Retina (tissue), 1 donor: Measurements from ENCODE around the gene DDX46.
"Not testable (repeated sequence)": the region's sequence is repeated elsewhere in the genome, so short reads cannot be mapped to it uniquely, and the experiment has no call there.

Experiments used
- DNase-seq: peaks from one replicate; pipeline ENCODE4 v3.0.0-alpha.2; 2016

The DDX46 gene

DNA sequence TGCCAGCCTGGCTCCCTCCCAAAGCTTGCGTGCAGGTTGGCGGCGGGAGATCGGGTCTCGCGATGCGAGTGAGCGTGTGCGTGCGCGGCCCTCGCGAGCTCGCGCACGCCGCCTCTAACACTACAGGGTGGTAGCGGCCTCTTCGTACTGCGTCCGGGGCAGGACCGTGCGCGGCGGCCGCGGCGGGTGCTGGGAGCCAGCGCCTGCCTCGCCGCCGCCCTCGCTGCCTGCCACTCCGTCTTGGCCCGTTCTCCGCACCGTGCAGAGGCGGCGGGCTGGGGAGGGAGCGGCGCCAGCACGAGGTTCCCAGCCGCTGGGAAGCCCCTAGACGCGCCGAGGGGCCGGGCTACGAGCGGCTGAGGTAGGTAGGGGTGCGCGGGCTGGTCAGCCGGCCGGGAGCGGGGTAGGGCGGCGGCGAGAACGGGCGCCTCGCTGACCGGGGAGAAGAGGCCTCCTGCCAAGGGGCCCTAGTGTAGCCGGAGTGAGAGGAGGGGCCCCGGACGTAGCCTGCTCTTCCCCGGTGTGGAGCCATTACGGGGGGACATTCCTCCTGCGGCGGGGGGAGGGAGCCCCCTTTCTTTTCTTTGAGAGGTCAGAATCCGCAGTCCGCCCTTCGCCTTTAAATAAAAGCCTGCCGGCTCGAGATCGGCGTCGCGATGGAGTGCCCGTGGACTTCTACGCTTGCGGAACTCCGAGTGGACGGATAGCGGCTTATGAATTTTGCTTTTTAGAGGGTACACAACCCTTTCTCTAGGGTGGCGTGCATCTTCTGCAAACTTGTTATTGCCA, 87.5 kb downstream of the DDX46 start, which contains the start of gene C5orf24:
C5orf24 (plus strand) TSS at position 117 of the 789 bp plus-strand sequence. CDS start 8,933 bp downstream, outside the sequence.
- DNase-seq: peak; percentile 97

DNA sequence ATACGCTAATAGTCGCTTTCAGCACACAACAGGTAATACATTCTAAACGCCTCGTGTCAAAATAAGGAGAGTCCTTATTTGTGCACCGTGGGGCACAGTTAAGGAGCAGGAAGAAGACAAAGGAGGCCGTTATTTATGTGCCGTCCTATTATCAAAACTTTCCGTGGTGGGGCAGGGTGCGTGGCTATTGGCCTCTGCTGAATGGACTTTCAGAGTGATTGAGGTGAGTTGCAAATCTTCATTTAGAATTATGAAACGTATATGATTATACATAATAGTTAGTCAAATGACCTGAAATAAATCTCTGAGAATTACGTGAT, 88.0 kb downstream of the DDX46 start:
- no peak for DNase-seq

DNA sequence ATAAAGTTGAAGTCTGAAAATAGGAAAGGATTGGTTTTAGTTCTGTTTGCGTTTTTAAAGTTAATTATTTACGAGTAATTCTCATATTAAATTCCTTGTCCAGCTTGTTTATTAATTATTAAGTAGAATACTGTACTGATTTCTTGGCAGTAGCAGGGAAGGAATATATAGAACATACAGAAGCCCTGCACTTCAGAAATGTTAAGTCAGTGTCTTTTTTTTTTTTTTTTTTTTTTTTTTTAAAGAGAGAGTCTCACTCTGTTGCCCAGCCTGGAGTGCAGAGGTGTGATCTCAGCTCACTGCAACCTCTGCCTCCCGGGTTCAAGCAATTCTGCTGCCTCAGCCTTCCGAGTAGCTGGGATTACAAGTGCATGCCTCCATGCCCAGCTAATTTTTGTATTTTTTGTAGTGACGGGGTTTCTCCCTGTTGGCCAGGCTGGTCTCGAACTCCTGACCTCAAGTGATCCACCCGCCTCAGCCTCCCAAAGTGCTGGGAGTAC, 90.9 kb downstream of the DDX46 start:
- not testable (repeated sequence) for DNase-seq

DNA sequence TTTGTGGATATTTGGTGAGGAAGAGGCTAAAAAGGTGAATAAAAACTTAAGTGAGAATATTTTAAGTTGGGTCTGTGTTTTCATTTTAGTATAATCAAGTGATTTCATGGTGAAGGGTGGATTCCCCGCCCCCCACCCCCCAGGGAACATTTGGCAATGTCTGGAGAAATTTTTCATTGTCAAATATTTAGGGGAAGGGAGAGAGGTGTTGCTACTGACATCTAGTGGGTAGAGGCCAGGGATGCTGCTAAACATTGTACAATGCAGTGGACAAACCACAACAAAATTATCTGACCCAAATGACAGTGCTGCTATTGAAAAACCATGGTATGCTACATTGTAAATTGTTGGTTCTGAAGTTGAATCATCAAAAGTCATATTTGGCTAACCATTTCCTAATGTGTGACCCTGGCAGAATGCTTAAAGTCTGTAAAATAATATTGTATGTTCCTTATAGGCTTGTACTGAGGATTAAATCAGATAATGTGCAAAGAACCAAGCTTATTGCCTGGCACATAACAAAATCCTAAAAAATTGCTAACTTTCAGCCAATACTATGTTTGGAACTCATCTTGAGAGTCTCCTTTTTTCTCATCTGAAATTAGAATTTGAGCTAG, 92.8 kb downstream of the DDX46 start:
- DNase-seq: no peak

DNA sequence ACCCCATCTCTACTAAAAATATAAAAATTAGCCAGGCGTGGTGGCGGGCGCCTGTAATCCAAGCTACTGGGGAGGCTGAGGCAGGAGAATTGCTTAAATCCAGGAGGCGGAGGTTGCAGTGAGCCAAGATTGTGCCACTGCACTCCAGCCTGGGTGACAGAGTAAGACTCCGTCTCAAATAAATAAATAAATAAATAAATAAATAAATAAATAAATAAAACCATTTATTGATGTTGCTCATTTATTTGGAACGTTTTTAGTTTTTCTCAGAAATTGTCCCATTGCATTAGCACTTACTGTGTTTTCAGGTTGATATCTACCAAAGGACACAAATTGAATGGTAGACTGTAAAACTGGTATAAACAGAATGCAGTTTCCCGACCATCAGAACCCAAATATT, 97.9 kb downstream of the DDX46 start:
- not testable (repeated sequence) for DNase-seq

DNA sequence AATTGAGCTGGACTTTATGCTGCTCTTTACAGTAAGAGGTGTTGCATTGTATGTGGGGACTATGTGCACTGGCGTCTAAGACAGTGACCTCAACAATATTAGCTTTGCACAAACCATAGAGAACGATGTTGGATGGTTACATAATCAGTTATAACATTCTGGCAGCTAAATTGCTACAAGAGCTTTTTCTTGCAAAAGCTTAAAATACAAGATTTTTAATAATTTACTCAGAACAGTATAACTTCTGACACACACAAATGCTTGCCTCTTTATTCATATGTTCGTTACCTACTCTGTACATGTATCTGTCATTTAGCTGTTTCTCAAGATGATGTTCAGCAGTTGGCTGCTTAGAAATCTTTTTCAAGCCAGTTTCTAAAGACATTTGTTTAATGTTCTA, 98.8 kb downstream of the DDX46 start:
- DNase-seq: no peak

DNA sequence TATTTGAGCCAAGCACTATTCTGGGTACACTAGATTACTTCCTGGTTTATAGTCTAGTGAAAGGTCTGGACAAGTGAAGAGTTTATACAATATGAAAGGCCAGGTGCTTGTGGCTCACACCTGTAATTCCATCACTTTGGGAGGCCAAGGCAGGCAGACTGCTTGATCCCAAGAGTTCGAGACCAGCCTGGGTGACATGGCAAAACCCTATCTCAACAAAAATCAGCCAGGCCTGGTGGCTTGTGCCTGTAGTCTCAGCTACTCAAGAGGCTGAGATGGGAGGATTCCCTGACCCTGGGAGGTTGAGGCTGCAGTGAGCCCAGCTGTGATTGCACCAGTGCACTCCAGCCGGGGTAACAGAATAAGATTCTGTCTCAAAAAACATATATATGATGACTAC, 106.1 kb downstream of the DDX46 start:
- no peak for DNase-seq

DNA sequence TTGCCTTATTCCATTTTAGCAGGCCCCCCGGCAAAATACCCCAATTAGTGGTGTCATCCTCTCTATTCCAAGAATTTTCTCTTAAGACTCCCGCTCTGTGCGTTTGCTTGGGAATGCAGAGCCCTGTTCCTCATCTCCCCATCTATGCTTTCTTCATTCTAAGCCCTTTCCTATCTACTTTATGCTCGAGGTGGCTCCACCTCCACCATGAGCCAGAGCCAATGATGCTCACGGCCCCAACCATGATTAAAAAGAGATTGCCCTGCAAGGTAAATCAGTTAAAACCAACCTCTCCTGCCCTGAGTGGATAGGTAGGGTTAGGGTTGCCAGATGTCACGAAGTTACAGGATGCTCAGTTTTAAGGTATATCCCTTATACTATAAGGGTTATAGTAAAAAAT, 114.9 kb downstream of the DDX46 start:
- DNase-seq: no peak

DNA sequence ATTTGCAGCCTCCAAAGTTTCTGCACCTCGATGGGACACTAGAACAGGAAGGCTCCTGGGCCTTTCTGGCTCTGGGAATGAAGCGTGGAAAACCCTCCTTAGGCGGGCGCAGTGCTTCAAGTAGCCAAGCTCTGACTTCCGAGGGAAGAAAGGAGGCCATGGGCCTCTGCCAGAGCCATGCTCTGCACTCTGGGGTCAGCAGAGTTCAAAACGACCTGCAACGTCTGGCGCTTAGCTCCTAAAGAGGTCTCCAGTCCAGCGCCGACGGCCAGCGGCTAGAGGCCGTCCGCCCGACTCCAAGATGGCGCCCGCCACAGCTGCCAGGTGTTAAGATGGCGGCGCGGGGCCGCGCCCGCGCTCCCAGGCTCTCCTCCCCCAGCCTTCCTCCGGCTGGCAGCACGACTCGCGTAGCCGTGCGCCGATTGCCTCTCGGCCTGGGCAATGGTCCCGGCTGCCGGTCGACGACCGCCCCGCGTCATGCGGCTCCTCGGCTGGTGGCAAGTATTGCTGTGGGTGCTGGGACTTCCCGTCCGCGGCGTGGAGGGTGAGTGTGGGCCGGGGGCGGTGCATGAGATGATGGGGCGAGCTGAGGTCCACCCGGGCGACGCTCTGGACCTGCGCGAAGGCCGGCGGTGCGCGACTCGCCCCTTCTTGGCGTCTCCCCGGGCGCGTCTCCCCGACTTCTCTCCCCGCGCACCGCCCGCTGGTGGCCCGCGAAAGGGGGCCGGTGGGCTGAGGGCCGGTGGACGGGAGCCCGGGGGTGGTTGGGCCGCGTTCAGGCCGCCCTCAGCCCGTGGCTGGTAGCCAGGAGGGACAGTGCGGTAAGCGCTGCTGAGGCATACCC, 115.6 kb downstream of the DDX46 start, which contains the start of gene TXNDC15:
TXNDC15 (plus strand) TSS at position 385 of the 844 bp plus-strand sequence; CDS start at position 442, 57 bp downstream.
- peak; percentile 97 for DNase-seq

DNA sequence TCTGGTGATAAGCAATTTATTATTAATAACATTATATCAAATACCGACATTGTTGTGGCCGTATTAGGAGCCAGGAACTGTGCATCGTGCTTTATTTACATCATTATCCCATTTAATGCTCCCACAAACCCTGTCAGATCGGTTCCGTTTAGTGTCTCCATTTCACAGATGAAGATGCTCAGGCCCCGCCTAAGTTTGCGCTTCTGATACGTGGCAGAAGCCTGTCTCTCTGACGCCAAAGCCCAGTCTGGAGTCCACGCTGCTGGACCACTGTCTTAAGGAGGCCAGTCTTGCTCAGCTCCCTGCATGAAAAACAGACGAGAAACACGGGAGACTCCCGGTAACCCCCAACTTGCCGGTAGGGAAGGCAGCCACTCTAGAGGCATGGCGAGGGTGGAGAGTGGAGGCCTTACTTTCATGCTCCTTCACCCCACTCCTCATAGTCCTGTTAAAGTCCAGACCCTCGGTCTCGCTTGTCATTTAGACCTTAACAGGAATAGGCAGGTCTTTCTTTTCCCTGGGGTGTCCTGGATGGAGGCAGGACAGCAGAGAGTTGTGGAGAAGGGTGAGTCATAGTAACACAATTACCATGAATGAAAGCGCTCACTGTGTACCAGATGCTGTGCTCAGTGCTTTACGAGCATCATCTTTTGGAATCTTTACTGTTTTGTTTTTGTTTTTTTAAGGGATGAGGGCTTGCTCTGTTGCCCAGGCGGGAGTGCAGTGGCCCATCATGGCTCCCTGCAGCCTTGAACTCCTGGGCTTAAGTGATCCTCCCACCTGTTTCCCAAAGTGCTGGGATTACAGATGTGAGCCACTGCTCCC, 116.5 kb downstream of the DDX46 start:
- DNase-seq: peak; percentile 78

DNA sequence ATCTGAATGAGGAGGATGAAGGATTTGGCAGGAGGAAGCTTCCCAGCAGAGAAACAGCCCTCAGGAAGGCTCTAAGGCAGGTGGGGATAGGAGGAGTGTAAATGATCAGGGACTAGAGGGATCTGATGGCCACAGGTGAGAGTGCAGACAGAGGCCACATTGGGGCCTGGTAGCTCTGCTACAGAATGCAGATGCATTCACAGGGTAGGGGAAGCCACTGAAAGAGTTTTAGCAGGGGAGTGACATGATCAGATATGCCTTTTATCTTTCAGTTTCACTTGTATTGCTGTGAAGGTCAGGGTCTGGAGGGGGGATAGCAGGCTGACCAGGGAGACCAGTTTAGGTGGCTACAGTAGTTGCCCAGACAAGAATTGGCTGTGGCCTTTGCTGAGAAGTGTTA, 118.6 kb downstream of the DDX46 start:
- no peak for DNase-seq

DNA sequence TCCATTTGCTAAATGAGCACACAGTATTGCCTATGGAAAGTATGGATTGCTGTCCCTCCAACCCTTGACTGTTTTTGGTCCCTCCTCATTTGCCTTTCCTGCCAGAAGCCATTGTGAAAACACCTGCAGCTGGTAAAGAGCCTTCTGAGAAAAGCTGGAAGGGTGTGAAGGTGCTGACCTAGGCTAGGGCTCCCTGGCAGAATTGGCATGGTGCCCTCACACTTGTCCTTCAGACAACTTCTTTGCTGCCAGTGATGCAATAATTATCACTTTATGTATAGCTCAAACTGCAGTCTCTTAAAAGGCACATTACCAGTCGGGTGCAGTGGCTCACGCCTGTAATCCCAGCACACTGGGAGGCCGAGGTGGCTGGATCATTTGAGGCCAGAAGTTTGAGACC, 119.8 kb downstream of the DDX46 start:
- DNase-seq: no peak

DNA sequence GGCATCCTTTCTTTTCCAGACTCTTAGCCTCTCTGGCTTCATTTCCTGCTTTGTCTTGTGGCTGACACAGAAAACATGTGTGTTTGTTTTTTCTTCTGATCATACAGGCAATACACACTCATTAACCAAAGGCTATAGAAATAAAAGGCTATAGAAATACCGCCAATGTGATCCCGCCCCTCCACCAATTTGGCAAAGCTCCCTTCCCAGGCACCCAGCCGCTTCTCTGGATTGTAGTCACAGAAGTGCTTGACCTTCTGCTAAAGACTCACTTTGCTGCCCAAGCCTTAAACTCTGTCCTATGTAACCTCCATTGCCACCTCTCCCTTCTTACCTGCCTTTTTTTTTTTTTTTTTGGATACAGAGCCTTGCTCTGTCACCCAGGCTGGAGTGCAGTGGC, 120.9 kb downstream of the DDX46 start:
- no peak for DNase-seq
